ENCODE measurements around the gene RAB4A.
A peak's percentile ranks its signal among the peaks of the same experiment; 100 is the strongest.

RAB4A gene, protein sequence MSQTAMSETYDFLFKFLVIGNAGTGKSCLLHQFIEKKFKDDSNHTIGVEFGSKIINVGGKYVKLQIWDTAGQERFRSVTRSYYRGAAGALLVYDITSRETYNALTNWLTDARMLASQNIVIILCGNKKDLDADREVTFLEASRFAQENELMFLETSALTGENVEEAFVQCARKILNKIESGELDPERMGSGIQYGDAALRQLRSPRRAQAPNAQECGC

DNA sequence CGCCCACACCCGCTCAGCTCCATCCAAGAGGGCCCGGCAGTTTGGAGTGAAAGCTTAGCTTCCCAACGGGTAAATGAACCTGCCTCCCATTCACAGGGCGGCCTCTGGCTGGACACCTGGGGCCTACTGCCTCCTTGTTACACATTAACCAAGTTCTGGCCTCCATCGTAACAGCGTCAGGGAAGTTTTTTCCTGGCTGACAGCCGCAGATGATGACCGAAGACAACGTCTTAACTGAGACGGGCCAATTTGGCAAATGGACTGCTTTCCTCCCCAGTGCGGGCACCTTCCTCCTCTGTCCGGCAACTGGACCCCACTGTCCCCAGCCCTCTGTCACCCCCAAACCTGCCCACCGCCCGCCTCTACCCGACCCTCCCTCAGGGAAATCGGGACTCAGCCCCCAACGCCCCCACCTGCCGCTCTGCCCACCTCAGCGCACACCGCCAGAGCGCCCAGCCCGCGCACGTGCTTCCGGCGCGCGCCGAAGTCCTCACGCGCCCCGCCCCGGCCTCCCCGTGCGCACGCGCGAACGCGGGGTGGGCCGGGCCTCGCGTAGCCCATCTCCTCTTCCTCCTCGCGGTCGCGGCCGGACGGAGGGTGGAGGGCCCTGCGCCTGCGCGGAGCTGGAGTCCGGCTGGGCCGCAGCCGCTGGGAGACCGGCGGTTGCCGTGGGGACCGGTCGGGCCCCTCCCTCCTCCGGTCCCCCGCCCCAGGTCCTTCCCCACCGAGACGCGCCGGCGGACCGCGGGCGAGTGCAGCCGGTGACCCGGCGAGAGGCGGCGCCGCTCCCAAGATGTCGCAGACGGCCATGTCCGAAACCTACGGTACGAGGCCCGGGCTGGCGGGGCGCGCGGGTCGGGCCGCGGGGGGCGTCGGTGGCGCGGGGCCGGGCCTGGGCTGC, at the start of gene RAB4A:
TSS of gene RAB4A (plus strand) at position 565 of the 901 bp plus-strand sequence. CDS start at position 794, 229 bp downstream.
- no peak for DNase-seq (ENCODE audit: low read depth, low spot score)
- peak within 1 kb of the TSS; percentile 94 for H3K27ac ChIP-seq

DNA sequence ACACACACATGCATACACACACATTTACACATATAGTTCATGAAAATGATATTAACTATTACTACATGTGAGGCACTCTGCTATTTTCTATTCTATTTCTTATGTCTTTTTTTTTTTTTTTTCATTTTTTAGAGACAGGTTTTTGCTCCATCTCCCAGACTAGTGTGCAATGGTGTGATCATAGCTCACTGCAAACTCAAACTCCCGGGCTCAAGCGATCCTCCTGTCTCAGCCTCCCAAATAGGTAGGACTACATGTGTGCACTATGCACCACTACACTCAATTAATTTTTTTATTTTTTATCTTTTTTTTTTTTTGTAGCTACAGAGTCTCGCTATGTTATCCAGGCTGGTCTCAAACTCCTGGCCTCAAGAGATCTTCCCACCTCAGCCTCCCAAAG, 48.8 kb upstream of the RAB4A start:
- H3K27ac ChIP-seq = peak overlapping the region; percentile 31
- DNase-seq (ENCODE audit: low read depth, low spot score) = no peak

DNA sequence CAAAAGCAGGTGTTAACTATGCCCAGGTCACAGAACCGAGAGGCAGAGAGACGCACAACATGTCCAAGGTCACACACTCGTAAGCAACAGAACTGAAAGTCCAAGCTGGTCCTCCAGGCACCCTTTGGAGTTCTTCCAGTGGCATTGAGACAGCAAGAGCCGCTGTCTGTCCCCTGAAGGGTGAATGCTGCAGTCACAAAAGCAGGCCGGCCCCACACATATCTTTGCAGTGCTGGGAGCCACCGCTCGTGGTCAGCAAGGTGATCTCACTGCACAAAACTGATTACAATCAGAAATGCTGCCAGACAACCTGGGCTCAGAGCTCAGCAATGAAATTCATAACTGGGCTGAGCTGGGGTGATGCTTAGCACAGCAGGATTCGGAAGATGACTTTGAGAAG, 47.4 kb upstream of the RAB4A start:
- no peak for DNase-seq (ENCODE audit: low read depth, low spot score)
- H3K27ac ChIP-seq = no peak overlapping the region

DNA sequence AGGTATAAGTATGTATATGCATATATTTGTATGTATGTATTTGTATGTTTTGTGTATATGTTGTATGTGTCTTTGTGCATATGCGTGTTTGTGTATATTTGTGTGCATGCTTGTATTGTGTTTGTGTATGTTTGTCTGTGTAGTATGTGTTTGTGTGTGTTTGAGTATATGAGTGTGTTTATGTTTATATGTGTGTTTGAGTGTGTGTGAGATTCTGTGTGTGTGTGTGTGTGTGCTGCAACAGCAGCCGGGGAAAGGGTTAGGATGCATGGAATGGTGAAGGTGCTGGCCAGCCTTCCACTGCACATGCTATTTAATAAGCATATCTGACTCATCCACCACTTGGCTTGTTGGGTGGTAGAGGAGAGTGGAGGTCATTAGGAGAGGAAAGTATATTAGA, 46.6 kb upstream of the RAB4A start:
- no peak overlapping the region for H3K27ac ChIP-seq
- DNase-seq (ENCODE audit: low read depth, low spot score) = no peak

DNA sequence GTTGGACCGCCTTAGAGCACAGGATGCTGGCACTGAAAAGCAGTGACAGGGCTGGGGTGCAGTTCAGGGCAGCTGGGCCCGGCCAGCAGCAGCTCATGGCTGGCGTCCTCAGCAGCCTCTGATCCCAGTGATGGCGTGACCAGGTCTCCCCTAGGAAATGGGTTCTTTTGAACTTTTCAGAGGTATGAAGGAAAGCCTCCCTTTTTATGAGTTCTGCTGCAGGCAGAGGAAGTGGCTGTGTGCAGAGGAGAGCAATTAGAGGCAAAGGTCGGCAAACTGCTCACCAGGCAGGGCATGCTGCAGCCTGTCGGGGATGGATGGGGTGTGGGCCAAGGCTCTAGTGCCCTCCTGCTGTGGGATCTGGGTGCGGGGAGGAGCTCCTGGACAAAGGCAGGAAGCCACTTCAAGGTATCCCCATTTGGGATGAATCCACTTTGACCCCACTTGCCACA, 45.6 kb upstream of the RAB4A start:
- H3K27ac ChIP-seq = no peak overlapping the region
- DNase-seq (ENCODE audit: low read depth, low spot score) = no peak

DNA sequence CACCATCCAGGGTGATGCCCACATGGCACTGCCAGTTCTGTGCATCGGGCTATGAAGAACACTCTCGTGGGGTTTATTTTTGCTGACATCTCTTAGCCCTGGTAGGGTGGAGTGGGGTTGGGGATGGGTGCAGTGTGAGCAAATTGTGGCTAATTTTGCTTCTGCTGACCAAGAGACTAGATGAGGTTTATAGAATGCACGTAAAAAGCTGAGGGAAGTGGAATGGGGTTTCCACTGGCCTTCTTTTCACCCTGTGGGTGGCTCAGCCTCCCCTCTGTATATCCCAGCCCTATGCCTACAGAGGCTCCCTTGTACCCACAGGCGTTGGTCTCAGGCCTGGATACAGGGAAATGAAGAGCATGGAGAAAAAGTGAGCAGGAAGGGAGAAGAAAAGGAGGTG, 44.1 kb upstream of the RAB4A start:
- DNase-seq (ENCODE audit: low read depth, low spot score) = no peak
- H3K27ac ChIP-seq = no peak overlapping the region

DNA sequence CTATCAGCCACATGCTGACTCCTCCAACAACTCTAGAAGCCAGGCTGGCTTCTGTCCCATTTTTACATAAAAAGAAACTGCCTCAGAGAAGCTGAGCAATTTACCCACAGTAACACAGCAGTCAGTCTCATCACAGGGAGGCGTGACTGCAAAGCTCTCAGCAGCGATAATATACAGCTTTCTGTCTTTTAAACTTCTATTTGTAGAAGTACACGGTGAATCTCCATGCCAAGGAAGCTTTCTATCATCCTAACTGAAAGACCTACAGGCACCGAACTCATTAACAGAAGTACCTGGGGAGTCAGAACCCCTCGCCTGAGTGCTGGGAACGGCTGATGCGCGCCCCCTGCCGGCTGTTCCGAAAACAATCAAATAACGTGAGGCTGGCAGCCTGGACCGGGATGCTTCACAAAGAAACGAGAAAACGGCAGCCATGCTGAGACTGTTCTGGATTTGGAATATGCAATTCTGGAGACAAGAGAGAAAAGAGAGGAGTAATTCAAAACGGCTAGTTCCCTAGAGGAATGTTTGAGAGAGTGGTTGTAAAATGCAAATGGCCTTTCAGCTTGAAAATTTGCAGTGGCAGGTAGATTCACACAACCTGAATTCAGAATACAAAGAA, 43.5 kb upstream of the RAB4A start:
- H3K27ac ChIP-seq = no peak overlapping the region
- no peak for DNase-seq (ENCODE audit: low read depth, low spot score)

DNA sequence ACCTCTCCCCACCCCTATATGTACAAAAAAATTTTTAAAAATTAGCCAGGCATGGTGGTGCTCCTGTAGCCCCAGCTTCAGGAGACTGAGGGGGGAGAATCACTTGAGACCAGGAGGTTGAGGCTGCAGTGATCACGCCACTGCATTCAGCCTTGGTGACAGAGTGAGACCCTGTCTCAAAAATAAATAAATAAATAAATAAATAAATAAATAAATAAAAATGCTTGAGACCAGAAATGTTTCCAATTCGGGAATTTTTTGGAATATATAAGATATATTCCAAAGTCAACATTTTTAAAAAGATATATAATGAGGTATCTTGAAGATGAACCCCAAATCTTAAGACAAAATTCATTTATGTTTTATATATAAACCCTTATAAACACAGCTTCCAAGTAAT, 42.4 kb upstream of the RAB4A start:
- no peak overlapping the region for H3K27ac ChIP-seq
- DNase-seq (ENCODE audit: low read depth, low spot score) = no peak

DNA sequence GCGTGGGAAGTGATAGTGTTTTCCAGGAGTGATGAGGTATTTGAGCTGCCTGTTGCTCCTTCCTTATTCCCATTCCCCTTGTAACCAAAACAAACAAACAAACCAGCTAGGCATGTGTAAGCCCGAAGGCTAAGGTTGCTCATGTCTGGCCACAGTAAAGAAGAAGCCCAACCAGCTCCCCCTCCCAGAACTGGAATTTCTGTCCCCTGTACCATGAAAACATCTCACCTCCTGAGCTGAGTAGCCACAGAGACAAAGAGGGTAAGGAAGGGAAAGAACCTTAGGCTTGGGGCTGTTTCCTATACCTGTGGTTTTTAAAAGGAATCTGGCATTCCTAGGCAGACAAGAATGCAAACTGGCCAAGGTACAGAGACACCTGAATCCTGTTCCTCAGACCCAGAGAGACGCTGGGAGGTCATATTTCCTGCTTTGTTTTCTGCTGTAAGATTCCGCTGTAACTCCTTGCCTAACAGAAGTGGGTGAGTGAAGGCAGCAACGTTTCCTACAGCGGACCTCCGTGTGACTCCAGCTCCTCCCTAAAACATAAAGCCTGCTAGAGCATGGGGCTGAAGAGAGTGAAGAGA, 41.7 kb upstream of the RAB4A start:
- H3K27ac ChIP-seq = peak overlapping the region; percentile 57
- peak; percentile 51 for DNase-seq (ENCODE audit: low read depth, low spot score)

DNA sequence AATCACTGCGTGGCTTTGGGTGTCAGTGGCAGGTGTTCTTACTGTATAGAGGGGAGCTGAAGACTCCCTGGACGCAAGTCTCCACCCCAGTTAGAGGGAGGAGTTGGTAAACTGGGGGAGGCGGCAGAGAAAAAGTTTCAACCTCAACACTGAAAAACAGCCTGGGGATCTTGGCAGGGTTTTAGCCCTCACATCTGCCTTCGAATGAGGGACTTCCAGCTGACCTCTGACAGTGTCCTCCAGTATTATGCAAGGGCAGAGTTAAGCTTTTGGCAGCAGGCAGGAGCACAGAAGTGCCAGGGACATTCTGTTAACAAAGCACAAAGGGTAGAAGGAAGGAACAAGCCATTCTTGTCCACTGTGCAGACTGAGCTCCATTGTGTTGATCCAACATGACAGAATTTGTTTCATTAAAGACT, 41.2 kb upstream of the RAB4A start:
- peak overlapping the region; percentile 57 for H3K27ac ChIP-seq
- no peak for DNase-seq (ENCODE audit: low read depth, low spot score)

DNA sequence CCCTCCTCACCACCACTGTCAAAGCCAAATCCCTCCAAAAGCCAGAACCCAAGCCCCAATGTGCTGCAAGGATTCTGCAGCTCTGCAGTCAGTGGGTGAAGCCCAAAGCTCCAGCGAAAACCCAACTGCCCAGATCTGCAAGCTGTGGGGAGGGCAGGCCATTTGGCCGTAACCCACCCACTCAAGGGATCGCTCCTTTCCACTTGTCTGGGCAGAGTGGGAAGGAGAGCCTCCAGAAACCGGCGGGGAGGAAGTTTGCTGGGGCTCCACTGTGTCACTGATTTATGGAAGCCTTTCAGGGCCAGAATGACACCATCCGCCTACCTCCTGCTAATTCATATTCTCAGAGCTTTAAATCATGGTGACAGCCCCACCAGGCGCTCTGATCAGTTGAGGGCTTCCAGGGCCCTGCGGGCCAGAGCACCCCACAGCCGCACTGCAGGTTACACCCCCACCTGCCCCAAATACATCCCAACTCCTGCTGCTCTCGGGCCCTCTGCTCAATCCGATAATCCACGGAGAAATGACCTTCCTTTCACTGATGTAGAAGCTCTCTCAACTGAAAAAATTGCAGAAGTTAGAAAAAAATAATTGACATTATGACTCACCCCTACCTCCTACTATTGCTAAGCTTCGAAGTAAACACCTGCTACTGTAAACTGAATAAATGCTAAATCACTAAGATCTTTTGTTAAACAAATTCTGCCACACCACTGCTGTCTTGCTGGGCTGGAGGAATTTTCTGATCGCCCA, 40.6 kb upstream of the RAB4A start:
- peak overlapping the region; percentile 57 for H3K27ac ChIP-seq
- DNase-seq (ENCODE audit: low read depth, low spot score) = no peak

DNA sequence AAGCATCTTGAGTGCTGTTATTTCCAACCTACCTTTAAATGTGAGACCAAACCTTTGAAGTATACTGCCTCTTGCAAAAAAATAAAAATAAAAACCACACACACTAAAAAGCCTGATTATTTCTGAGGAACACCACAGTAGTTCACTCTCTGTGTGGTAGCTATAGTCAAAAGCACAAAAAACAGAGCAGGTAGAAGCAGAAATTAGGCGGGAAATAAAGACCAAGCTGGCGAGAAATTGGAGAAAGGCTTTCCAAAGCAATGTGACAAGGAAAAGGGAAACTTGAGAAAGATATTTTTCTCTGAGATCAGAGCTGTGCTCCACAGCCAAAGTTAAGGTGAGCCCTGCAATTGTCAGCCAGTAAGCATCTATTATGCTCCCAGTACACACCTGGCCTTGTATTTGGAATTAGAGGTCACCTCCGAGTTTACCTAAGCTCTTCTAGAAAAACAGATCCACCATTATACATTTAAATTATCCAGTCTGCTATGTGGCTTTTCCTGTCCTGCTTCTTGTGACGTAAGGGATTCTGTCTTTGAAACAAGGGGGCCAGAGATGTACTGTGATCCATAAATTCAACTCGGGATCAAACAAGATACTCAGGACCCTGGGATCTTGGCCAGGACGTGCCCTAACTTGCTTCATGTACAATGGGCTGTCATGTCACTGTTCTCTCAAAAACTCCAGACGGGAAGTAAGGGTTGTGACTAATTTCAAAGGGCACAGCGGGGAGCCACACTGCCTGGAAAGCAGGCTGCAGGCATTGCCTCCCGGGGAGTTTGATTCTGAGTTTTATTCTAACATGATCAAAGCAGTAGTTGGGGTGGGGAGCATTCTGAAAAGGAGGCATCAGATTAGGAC, 39.8 kb upstream of the RAB4A start:
- peak overlapping the region; percentile 57 for H3K27ac ChIP-seq
- peak; percentile 66 for DNase-seq (ENCODE audit: low read depth, low spot score)

DNA sequence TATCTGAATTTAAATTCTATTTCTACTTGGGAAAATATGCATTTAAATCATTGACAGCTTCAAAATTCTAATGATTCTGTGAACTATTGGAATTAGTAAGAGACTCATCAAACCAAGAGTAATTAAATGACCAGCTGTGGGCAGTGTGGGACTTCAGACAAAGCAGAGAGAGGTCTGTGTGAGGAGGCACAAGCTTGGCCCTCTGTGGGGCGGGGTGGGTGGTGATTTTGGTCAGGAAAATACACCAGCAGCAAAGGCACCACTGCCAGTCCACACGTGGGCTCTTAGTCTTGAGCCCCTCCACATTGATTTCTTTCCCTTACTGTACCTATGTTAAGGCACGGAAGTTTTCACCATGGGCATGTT, 39.2 kb upstream of the RAB4A start:
- H3K27ac ChIP-seq = peak overlapping the region; percentile 57
- DNase-seq (ENCODE audit: low read depth, low spot score) = no peak

DNA sequence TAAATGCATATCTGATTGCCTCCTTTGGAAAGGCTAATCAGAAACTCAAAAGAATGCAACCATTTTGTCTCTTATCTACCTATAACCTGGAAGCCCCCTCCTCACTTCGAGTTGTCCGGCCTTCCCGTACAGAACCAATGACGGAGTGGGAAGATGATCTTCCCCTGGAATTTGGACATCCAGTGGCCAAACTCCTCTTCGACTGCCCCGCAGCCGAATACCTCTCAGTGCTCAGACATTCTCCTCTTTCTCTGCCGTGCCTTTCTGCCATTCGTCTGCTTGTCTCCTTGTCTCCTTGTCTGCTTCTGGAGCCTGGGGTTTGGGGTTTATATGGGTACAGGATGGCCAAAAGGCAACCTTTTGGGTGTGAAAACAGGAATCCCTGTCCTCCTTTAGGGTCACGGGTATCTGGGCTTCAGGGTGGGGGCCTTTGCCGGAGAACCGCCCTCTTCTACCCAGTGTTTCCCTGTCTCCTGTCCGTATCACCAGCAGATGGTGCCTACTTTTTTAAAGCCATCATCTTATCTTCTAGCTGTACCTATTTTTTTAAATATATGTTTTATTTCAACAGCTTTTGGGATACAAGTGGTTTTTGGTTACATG, 35.9 kb upstream of the RAB4A start:
- no peak overlapping the region for H3K27ac ChIP-seq
- no peak for DNase-seq (ENCODE audit: low read depth, low spot score)

DNA sequence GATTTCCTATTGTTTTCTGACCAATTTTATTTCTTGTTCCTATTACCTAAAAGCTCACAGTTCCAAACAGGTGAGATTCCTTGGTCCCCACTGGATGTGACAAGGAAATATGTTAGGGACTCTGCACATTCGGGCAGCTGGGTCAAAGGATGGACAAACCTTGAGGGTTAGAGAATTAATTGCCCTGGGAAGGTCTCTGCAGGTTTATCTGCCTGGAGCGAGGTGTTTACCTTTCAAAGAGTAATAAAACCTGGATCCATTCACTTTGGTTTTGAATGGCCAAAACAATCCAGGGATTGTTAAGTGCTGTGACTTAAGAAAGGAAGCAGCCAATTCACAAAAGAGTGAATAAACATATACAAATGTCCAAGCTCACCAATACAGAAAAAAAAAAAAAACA, 33.6 kb upstream of the RAB4A start:
- peak overlapping the region; percentile 82 for H3K27ac ChIP-seq
- no peak for DNase-seq (ENCODE audit: low read depth, low spot score)

DNA sequence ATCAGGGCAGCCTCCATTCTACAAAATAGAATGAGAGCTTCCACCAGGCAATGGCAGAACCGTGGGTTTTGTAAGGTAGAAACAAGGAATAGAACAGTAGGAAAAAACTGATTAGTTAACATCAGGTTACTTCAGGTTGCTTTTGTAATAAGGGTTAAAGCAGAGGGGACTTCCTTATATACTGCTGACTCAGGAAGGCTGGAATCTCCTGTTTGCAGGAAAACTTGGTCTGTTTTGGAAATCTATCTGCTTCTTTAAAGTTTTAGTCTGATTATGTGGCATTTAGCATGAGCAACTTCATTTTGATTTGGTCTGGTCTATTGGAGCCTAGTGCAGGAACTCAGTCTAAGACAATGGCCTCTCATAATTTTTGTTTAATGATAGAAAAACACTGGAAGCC, 32.7 kb upstream of the RAB4A start:
- H3K27ac ChIP-seq = peak overlapping the region; percentile 82
- no peak for DNase-seq (ENCODE audit: low read depth, low spot score)

DNA sequence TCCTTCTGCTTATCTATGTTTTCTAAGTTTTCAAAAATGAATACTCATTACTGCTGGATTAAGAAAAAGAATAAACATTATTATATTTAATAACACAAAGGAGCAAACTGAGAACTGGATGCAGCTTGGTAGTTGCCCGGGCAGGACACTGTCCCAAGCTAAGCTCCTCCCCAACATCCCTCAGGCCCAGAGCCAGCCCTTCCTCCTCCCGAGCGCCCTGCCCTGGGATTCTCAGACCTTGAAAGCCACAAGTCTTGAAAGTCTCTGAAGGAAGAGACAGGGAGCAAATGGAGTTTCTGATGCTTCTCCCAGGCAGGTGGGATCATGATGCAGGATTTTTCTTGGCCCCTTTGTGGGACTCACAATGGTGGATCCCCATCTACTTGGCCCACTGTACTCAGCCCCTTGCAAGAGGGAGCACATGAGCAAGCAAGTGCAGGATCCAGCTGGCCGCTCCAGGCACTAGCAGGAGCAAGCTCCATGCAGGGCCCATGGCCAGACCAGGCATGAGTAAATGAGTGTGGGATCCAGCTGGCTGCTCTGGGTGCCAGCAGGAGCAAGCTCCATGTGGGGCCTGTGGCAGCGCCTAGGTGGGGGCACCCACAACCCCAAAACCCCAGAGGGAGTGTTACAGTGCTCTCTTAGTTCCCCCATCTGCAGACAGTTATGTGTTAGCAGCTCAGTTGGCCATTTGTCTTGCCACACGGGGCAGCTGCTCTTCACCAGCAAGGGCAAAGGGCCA, 32.1 kb upstream of the RAB4A start:
- DNase-seq (ENCODE audit: low read depth, low spot score) = no peak

DNA sequence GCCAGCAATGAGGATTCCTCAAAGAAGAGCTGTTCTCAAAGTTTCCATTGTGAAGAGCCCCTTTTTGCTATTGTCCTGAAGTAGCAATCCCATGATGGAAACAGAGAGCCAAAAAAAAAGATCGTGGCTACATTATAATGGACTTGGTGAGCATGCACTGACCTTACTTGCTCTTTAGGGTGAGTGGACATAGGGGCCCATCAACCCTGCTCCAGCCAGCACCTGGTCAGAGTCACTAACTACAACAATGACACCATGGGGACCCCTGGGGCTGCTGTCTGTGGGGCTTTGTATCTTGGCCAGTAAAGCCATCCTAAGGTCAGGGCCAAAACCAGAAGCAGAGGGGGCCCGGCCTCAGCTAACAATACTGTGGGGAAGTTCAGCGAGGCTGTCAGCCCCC, 30.4 kb upstream of the RAB4A start:
- DNase-seq (ENCODE audit: low read depth, low spot score) = no peak
- no peak overlapping the region for H3K27ac ChIP-seq

More for the DNA sequence above, 32.1 kb upstream of the RAB4A start:
- H3K27ac ChIP-seq = peak overlapping the region; percentile 82
